HG02970 (cell line): ENCODE results near the gene RELN.
"Not testable (repeated sequence)": the region's sequence is repeated elsewhere in the genome, so short reads cannot be mapped to it uniquely, and the experiment has no call there.

Source experiments
- ATAC-seq: cut with Tn5 transposase; IDR thresholded peaks from one replicate; pipeline ENCODE4 v1.9.1; 2021; ENCODE audit warnings: mild to moderate bottlenecking, moderate library complexity, moderate number of reproducible peaks; ENCODE audit not compliant: unreplicated experiment, low FRiP score

Gene RELN

GRCh38 chr7:103857435-103857834 lies 132.0 kb downstream of the RELN start:
- ATAC-seq, result no peak

DNA sequence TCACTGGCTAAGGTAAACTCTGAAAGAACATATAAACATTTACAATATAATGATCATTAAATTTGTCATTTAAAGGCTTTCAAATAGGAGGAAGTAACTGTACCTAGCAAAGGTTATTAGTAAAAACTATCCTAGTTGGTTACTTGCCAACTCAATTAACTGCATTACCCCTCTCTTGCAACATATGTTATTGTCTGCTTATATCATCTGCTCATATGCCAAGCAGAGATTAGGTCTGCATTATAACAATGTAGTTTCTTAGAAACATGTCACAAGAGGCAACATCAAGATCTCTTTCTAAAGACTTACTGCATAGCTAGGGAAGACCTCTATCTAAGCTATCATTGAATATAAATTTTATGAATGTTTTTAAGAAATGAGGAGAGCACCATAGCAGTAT lies 132.5 kb downstream of the RELN start:
- no peak for ATAC-seq

GRCh38 chr7:103855671-103856070 lies 133.8 kb downstream of the RELN start:
- ATAC-seq, result no peak

DNA sequence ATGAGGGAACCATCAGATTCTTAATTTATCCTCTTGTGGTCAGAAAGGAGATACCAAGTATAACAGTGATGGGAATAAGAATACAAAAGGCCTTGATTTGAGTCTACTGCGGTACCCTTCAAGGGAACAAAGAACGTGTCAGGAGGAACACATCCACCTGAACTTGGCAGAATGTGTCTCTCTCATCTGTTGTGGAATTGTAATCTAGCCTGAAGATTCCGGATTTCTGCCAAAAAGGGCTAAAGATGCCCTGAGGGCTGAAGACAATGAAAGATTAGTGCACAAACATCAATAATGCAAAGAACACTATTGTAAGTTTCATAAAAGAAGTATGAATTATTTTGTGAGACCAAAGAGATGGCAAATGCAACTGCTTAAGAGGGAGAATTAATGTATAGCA lies 134.8 kb downstream of the RELN start:
- no peak for ATAC-seq

- no peak for ATAC-seq
These were observed 138.1 kb downstream of the RELN start for GRCh38 chr7:103851357-103851756.

GRCh38 chr7:103843689-103844480 lies 145.6 kb downstream of the RELN start:
- no peak for ATAC-seq

GRCh38 chr7:103833401-103833800 lies 156.1 kb downstream of the RELN start:
- ATAC-seq, result no peak

DNA sequence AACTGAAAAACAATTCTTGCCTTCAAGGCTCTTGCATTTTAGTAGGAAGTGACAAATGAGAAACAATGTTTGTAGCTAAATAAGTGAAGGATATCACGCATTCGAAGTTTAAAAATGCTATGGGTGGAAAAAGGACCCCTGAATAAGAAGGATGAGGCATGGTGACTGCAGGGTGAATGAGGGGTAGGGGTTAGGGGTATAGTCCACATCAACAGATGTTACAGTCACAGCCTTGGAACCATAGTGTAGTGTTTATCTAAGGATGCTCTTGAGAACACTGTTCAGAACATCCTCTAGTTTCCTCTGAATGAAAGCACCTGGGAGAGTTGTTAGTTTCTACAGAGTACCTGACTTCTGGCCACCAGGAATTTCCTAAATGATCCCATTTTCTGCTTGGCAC lies 157.0 kb downstream of the RELN start:
- ATAC-seq, result no peak

GRCh38 chr7:103824251-103824650 lies 165.2 kb downstream of the RELN start:
- ATAC-seq, result no peak

DNA sequence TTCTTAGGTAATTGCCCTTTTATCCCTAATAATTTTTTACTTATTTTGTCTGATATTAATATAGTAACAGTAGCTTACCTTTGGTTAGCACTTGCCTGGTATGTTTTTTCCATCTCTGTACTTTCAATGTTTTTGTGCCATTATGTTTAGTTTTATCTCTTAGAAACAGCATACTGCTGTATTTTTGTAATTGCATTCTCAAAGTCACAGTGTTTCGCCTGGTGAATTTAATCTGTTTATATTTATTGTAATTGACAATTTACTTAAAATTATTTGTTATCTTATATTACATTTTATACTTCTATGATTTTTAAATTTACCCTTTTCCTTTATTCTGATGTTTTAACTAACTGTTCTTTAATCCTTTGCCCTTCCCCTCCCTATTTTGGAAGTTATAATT lies 166.4 kb downstream of the RELN start:
- ATAC-seq, result no peak

DNA sequence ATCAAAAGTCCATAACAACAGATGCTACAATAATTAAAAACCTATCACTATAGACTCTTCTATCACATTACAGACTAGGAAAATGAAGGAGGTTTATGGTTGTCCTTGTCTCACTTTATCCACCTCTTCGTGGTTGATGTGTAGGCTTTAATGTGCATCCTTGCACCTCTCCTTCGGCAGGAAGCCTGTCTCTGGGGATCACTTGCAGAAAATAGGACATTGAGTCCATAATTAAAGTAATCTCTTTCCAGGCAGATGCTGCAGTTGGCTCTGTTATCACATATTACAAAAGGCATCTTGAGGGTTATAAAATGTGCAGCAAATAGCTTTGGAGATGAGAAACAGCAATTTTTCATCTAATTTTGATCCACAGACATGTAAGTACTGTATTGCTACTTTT lies 168.4 kb downstream of the RELN start:
- no peak for ATAC-seq

DNA sequence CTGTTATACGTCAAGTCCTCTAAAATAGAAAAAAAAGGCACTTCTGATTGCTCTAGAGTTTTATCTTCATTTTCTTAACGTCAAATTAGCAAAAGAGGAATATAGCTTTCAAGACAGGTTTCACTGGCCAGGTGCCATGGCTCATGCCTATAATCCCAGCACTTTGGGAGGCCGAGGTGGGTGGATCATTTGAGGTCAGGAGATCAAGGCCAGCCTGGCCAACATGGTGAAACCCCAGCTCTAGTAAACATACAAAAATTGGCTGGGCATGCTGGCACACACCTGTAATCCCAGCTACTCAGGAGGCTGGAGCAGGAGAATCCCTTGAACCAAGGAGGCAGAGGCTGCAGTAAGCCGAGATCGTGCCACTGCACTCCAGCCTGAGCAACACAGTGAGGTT lies 173.5 kb downstream of the RELN start:
- not testable (repeated sequence) for ATAC-seq

DNA sequence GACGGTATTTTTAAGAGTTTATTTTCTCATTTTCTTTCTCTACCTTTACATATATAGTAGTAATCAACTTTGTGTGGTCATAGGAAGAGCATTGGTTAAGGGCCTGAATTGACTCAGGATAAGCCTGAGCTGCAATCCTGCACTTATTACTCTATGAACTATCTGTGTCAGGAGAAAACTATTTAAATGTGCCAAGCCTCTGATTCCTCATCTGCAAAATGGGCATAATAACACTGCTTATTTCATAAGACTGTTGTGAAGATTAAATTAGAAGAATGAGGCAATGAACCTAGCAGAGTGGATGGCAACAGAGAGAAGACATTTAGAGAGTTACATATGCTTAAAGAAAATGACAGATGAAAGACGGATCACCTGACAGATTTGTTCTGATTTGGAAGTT lies 175.5 kb downstream of the RELN start:
- ATAC-seq, result no peak

DNA sequence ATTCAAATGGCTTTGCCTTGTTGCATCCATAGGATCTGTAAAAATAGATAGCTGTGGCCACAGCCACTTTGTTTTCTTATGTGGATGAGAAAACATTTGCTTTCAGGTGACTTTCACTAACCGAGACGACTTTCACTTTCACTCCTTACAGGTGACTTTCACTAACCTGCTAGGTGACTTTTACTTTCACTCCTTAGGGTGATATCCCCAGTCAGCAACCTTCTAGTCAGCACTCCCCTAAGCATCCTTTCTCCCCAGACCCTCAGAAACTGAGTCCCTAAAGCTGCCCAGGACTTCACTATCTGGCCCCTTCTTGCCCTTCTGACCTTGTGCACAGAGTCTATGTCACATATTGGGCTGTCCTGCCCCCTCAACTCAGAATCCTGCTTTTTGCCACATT lies 177.5 kb downstream of the RELN start:
- ATAC-seq, result no peak

DNA sequence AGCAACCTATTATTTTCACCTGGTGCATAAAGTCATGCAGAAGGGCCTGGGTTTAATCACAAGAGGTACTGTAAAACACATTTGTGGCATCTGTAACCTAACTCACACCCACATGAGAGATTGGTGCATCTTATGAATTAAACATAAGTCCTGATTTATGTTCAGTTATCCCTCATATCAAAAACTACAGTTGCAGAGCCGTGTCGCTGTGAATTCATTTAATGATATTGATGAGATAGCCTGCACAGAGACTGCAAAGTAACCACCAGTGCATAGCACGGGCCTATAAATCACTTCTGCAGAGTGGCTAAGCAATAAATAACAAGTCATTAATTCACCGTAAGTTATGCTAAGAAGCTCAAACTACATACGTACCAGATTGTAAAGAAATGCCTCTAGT lies 178.2 kb downstream of the RELN start:
- no peak for ATAC-seq

GRCh38 chr7:103810112-103810744 lies 179.2 kb downstream of the RELN start:
- no peak for ATAC-seq

DNA sequence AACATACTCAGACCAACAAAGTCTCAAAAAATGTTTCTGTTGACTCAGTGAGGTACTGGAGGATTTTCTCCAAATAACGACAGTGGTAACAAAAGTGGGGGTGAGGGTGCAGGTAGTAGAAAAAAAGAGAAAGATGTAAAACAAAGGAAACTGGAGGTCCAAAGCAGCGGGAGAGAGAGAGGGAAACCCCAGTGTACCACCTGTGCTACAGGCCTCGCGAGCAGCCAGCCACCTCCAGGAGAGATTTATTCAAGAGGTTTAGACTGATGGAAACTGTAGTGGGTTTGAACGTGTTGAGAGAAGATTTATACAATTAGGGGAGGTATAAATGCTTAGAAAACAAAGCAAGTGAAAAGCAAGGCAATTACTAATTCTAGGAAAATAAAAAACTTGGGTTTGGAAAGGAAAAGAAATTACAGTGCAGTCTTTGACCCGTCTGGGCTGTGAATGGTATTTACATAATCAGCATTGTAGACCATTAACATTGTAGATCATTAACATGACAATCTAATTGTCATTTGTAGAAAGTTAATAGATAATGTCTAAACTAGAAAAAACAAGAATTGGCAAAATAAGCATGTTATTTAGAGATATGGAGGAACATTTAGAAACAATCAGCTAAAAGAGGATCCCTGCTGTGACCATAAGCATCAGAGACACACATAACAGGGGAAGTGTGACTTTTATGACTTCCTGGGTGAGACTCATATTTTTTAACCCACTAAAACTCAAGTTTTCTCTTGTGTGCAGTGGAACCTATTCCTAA lies 180.0 kb downstream of the RELN start:
- no peak for ATAC-seq

DNA sequence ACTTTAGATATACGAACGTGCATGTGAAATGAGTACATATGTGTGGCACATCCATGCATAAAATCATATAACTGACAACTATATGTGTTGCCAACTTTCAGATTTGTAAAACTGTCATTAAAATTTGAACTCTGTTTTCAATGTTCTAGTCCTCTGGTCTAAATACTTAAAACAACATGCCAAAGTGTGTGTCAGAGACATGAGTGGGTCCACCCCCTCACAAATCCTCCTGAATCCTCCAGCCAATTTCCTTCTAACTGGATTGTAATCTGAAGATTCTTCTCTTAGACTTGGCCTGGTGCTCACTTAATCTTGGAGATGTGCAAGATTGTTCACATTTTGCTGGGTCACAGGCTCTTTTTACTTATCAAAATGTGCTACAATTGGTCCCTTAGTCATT lies 184.1 kb downstream of the RELN start:
- ATAC-seq, result no peak

DNA sequence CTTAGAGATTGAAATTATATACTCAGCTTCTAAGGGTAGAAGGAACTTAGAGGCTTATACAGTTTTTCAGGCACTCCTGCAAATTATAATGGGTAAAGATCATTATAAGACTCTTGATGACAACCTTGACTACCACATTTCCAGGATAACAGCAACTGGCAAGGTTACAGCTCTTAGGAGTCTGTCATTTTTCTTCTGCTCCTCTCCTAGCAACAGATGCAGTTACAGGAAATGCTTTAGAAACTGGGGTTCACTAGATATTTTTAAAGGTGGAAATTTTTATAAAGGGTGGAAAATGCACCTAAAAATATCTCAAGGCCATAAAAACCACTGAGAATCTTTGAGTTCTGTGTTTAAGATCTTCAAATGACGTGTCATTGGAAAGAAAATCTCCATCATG lies 185.8 kb downstream of the RELN start:
- ATAC-seq, result no peak

DNA sequence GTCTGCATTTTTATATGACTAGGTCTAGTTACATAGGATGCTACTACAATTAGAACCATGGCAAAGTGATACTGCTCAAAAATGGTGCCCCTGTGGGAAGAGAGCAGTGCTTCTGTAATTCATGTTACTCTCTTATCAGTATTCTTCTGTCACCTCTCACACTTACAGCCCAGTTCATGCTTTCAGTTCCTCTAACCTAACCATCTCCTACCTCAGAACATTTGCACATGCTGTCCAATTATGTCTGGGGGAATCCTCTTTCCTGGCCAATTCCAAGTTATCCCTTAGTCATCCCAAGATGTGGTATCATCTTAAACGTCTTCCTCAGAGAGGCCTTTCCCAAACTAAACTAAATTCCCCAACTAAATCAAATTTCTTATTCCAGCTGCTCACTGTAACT lies 190.2 kb downstream of the RELN start:
- ATAC-seq, result no peak

GRCh38 chr7:103797647-103798307 lies 191.7 kb downstream of the RELN start:
- ATAC-seq, result no peak
